Hematopoietic multipotent progenitor cell treated with erythropoietin and hydrocortisone succinate and interleukin-3 and kit ligand, for 17 days (in vitro differentiated cells): ENCODE measurements around the gene SLC11A2.
"Not testable (repeated sequence)": the region's sequence is repeated elsewhere in the genome, so short reads cannot be mapped to it uniquely, and the experiment has no call there.

ENCODE experiments used
- DNase-seq: peaks from one replicate; pipeline ENCODE4 v3.0.0-alpha.2; 2015; ENCODE audit warnings: low spot score

SLC11A2 gene

GRCh38 chr12:50990147-50990727, 35.9 kb downstream of the SLC11A2 start:
- no peak for DNase-seq

GRCh38 chr12:50988871-50989270, 37.3 kb downstream of the SLC11A2 start:
- no peak for DNase-seq

GRCh38 chr12:50988051-50988450, 38.1 kb downstream of the SLC11A2 start:
- no peak for DNase-seq

- DNase-seq, result peak; percentile 59
Observed at GRCh38 chr12:50986966-50987737, 39.0 kb downstream of the SLC11A2 start.

- DNase-seq, result no peak
Observed at GRCh38 chr12:50985322-50985721, 40.9 kb downstream of the SLC11A2 start.

- DNase-seq, result no peak
Observed at GRCh38 chr12:50984586-50985298, 41.4 kb downstream of the SLC11A2 start.

GRCh38 chr12:50981319-50982239, 44.6 kb downstream of the SLC11A2 start:
- DNase-seq, result no peak

GRCh38 chr12:50980545-50980944, 45.6 kb downstream of the SLC11A2 start:
- DNase-seq, result no peak

GRCh38 chr12:50979369-50980052, 46.7 kb downstream of the SLC11A2 start:
- DNase-seq, result no peak

GRCh38 chr12:50971946-50972345, 54.2 kb downstream of the SLC11A2 start:
- DNase-seq, result no peak

- DNase-seq, result no peak
Observed at GRCh38 chr12:50964432-50964831, 61.8 kb downstream of the SLC11A2 start.

GRCh38 chr12:50961708-50962107, 64.5 kb downstream of the SLC11A2 start:
- no peak for DNase-seq

- DNase-seq, result no peak
Observed at GRCh38 chr12:50960130-50960529, 66.1 kb downstream of the SLC11A2 start.

- no peak for DNase-seq
Observed at GRCh38 chr12:50955697-50956096, 70.5 kb downstream of the SLC11A2 start.

GRCh38 chr12:50955288-50955687, 70.9 kb downstream of the SLC11A2 start:
- DNase-seq, result no peak

GRCh38 chr12:50954789-50955188, 71.4 kb downstream of the SLC11A2 start:
- DNase-seq, result not testable (repeated sequence)

GRCh38 chr12:50953047-50953446, 73.1 kb downstream of the SLC11A2 start:
- no peak for DNase-seq

- DNase-seq, result no peak
Observed at GRCh38 chr12:50952510-50952909, 73.7 kb downstream of the SLC11A2 start, which contains the start of gene HIGD1C. HIGD1C (plus strand) TSS chr12:50952544; CDS start chr12:50953999, 1,455 bp downstream.

- no peak for DNase-seq
Observed at GRCh38 chr12:50951112-50951511, 75.1 kb downstream of the SLC11A2 start.

GRCh38 chr12:50949801-50950302, 76.3 kb downstream of the SLC11A2 start:
- no peak for DNase-seq

GRCh38 chr12:50948798-50949197, 77.4 kb downstream of the SLC11A2 start:
- no peak for DNase-seq
